H7 (cell line): ENCODE results near the gene CATSPERD. TPM values are rescaled to one million over a fixed set of nuclear protein-coding genes. Genes with fewer than 3 reads are reported as not detected.

ENCODE experiments used
- DNase-seq: peaks from one replicate; pipeline ENCODE4 v3.0.0; 2012
- H3K27me3 ChIP-seq: 2 replicates; pipeline ENCODE4 v1.6.0; 2011; ENCODE audit warnings: mild to moderate bottlenecking, low read length; ENCODE audit not compliant: control insufficient read depth, insufficient read depth
- H3K36me3 ChIP-seq: replicated peaks from 2 replicates; pipeline ENCODE4 v1.5.1; 2011; ENCODE audit warnings: low read length; ENCODE audit not compliant: control insufficient read depth, insufficient read depth
- H3K4me3 ChIP-seq: 2 replicates; pipeline ENCODE4 v1.5.1; 2011; ENCODE audit warnings: low read depth, mild to moderate bottlenecking, control low read depth, low read length, moderate library complexity; ENCODE audit not compliant: insufficient read depth
- total RNA-seq: library from RNA; depleted of rRNA; stranded (reverse); fragments of >200 nt; shearing (Covaris generic); gene quantifications from 2 replicates; pipeline ENCODE4 v1.2.3, GENCODE V29; 2014; rRNA removed

Gene CATSPERD
- total RNA-seq, 1 experiment from 2014 or later: 0.03 TPM

GRCh38 chr19:5820785-5821184 is 100.3 kb downstream of the CATSPERD start:
- no peaks in the 10 kb centered on the region for H3K27me3 ChIP-seq
- no peak overlapping the region for H3K4me3 ChIP-seq
- H3K36me3 ChIP-seq: no peaks in the 10 kb centered on the region
- DNase-seq: no peak

GRCh38 chr19:5821521-5822180 is 101.2 kb downstream of the CATSPERD start:
- no peaks in the 10 kb centered on the region for H3K36me3 ChIP-seq
- no peak overlapping the region for H3K4me3 ChIP-seq
- DNase-seq: no peak
- no peaks in the 10 kb centered on the region for H3K27me3 ChIP-seq

DNA sequence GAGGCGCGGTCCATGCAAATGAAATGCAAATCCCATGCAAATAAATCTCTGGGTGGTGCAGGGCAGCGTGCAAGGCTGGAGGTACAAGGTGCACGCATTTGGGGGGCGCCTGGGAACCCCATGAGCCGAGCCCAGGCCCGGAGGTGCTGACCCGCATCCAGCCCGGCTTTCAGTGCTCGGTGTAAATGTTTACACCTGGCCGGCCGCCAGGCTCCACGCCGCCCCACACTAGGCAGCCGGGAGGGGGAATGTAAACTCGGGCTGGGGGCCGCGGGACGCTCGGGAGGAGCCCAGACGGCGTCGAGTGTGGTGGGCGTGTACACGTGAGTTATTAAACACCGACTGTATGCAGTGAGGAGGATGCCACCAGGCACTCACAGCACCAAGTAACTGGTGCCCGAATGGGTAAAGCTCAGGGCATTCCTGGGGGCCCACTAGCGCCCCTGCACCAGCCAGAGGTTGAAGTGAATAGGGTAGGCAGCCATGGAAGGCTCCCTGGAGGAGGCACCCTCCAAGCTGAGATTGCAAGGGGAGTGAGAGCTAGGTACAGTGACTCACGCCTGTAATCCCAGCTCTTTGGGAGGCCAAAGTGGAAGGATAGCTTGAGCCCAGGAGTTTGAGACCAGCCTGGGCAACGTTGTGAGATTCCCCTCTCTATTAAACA is 101.9 kb downstream of the CATSPERD start:
- no peaks in the 10 kb centered on the region for H3K27me3 ChIP-seq
- no peak overlapping the region for H3K4me3 ChIP-seq
- no peak for DNase-seq
- no peaks in the 10 kb centered on the region for H3K36me3 ChIP-seq

DNA sequence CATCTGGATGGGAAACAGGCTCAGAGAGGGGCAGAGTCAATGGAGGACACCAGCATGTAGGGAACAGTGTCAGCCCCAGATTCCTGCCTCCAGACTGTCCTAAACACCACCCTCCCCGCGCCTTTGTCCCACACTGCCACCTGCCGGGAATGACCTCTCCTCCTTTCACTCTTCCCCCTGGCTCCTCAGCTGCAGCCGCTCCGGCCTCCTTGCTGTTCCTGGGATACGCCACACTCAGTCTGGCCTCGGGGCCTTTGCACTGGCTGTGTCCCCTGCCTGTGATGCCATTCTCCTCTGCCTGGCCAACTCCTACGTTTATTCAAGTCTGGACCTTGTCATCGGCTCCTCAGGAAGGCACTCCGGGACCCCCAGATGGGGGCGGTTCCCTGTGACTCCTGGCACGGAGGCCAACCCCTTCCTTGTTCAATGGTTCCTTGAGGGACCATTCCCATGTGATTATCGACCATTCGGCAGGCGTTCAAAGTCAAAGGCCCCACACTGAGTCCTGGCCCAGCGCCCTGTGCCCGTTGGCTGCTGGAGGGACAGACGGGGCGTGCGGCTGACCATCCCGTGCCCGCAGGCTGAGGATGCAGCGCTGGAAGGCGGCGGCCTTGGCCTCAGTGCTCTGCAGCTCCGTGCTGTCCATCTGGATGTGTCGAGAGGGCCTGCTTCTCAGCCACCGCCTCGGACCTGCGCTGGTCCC is 103.3 kb downstream of the CATSPERD start:
- H3K4me3 ChIP-seq: no peak overlapping the region
- DNase-seq: peak; percentile 86
- no peaks in the 10 kb centered on the region for H3K36me3 ChIP-seq
- no peaks in the 10 kb centered on the region for H3K27me3 ChIP-seq

DNA sequence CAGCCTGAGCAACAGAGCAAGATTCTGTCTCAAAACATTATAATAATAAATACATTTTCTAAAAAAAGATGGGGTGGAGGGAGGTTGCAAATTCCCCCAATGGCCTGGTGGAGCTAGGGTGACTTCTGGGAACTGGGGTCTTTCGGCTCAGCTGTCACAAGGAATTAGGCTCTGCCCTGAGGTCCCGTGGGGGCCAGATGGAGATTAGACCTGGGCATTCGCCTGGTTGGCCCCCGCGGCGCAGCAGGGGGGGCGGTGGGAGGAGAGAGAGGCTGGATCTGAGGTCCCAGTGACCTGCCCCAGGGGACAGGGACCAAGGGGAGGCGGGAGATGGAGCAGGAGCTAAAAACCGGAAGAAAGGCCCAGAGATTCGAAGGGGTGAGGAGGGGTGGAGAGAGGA is 104.3 kb downstream of the CATSPERD start:
- no peaks in the 10 kb centered on the region for H3K27me3 ChIP-seq
- no peak overlapping the region for H3K4me3 ChIP-seq
- no peaks in the 10 kb centered on the region for H3K36me3 ChIP-seq
- no peak for DNase-seq

GRCh38 chr19:5825178-5825577 is 104.7 kb downstream of the CATSPERD start:
- H3K27me3 ChIP-seq: no peaks in the 10 kb centered on the region
- no peaks in the 10 kb centered on the region for H3K36me3 ChIP-seq
- DNase-seq: no peak
- H3K4me3 ChIP-seq: no peak overlapping the region

DNA sequence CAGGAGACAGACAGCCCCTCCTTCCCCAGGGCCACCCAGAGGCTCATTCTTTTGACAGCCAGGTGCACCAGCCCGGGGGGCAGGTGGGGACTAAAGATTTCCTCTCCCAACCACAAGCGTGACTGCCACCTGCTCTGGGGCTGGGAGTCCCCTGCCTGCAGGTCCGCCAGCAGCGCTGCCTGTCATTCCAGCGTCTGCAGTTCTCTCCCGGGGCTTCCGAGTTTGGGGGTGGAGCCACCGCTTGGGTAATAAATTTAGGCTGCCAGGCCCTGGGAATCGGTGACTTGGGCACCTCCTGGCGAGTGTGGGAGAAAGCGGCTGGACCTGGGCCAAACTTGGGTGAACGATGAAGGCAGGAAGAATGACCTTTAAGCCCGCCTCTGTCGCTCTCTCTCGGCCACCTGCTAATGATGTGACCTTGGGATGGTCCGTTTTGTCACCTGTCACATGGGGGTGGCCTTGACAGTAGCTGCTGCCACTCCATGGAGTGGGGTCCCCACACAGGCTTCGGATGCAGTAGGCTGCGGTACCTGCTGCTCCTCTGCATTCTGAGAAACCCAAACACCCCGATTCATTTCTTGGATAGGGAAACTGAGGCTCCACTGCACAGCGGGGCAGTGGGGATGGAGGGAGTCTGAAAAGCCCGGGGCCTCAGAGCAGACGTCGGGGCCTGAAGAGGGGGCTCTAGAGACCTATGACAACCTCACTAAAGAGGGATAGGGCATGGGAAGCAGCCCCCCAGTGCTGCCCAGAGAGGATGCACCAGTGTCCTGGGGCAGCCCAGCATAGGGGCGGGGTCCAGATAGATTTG is 106.3 kb downstream of the CATSPERD start:
- peak; percentile 88 for DNase-seq
- no peak overlapping the region for H3K4me3 ChIP-seq

DNA sequence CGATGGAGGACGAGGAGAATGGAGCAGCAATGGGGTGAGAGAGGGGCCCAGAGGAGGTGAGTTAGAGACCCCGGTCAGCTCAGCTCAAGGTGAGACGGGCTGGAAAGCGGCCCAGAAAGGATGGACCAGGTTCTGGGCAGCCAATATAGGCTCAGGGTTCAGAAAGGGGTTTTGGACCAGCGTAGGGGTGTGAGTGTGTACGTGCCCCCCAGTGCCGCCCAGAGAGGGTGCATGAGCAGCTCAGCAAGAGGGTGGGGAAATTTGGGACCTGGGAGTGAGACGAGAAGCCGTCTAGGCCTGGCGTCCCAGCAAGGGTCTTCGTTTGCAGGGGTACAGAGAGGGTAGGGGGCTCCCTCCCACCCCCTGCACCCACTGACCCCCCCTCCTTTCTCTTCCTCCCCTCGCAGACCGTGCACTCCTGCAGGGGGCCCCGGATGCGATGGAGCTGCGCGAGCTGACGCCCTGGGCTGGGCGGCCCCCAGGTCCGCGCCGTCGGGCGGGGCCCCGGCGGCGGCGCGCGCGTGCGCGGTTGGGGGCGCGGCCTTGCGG is 107.0 kb downstream of the CATSPERD start:
- DNase-seq: no peak
- peak overlapping the region; percentile 90 for H3K4me3 ChIP-seq
- no peaks in the 10 kb centered on the region for H3K36me3 ChIP-seq
- no peaks in the 10 kb centered on the region for H3K27me3 ChIP-seq

More for the DNA sequence above, 106.3 kb downstream of the CATSPERD start:
- Histone ChIP-seq H3K27me3 (no peaks in the 10 kb centered on the region), H3K36me3 (no peaks in the 10 kb centered on the region)

DNA sequence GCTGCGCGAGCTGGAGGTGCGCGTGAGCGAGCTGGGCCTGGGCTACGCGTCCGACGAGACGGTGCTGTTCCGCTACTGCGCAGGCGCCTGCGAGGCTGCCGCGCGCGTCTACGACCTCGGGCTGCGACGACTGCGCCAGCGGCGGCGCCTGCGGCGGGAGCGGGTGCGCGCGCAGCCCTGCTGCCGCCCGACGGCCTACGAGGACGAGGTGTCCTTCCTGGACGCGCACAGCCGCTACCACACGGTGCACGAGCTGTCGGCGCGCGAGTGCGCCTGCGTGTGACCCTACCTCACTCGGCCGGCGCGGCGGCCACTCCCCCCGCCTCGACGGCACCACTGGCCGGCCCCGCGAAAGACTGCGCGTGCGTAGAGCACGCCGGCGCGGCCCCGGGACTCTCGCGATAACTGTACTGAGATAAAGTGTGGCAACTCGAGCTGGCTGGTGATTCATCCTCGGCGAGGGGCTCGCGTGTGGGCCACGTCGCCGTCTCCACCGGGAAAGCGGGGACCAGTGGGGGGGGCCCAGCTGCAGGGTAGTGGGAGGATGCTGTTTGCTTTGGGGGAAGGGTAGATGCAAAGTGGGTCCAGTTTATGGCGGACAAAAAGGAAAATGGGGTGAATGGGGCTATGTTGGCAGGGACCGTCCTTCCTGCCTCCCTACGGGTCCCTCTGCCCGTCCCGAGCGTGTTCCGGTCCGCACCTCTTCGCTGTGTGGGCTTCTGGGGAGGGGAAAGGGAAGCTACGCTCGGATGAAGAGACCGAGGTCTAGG is 107.6 kb downstream of the CATSPERD start:
- Histone ChIP-seq H3K4me3 (peak overlapping the region; percentile 90), H3K36me3 (no peaks in the 10 kb centered on the region), H3K27me3 (no peaks in the 10 kb centered on the region)
- DNase-seq: peak; percentile 100

Other genes with a start within 250 kb of the CATSPERD start
- 0.28 and 0.74 TPM in 2 replicates for gene TINCR, start 152.7 kb upstream of the CATSPERD start, total RNA-seq
- 26.6 and 34.3 TPM in 2 replicates for gene SAFB2, start 97.9 kb upstream of the CATSPERD start, total RNA-seq
- 44.4 and 64.4 TPM in 2 replicates for gene SAFB, start 97.6 kb upstream of the CATSPERD start, total RNA-seq
- gene MICOS13, start 40.1 kb upstream of the CATSPERD start, total RNA-seq: 53.1 and 71.4 TPM in 2 replicates
- gene HSD11B1L, start 39.6 kb upstream of the CATSPERD start, total RNA-seq: 12.0 and 16.2 TPM in 2 replicates
- 1,318 and 1,675 TPM in 2 replicates for gene RPL36, start 30.3 kb upstream of the CATSPERD start, total RNA-seq
- 119 and 126 TPM in 2 replicates for gene LONP1, start 491 bp upstream of the CATSPERD start, total RNA-seq
- gene PRR22, start 64.1 kb downstream of the CATSPERD start, total RNA-seq: 1.5 and 2.2 TPM in 2 replicates
- 50.8 and 52.4 TPM in 2 replicates for gene DUS3L, start 70.5 kb downstream of the CATSPERD start, total RNA-seq
- 8.5 and 8.7 TPM in 2 replicates for gene NRTN, start 84.4 kb downstream of the CATSPERD start, total RNA-seq
- gene FUT6, start 119.1 kb downstream of the CATSPERD start, total RNA-seq: not detected in 2 replicates
- gene FUT3, start 130.8 kb downstream of the CATSPERD start, total RNA-seq: not detected in 2 replicates
- gene FUT5, start 149.9 kb downstream of the CATSPERD start, total RNA-seq: 0.18 TPM in 1 of 2 replicates, not detected in the other
- gene NDUFA11, start 183.2 kb downstream of the CATSPERD start, total RNA-seq: 181 and 244 TPM in 2 replicates
- 2.1 and 3.5 TPM in 2 replicates for gene VMAC, start 184.2 kb downstream of the CATSPERD start, total RNA-seq
- 2.2 and 2.7 TPM in 2 replicates for gene CAPS, start 193.6 kb downstream of the CATSPERD start, total RNA-seq